Body of pancreas (tissue), 4 donors: Measurements from ENCODE around the gene ZBTB16. TPM values are rescaled to one million over a fixed set of nuclear protein-coding genes. Genes with fewer than 3 reads are reported as not detected.
A peak's percentile ranks its signal among the peaks of the same experiment; 100 is the strongest.

ENCODE experiments used
- ATAC-seq: fragments of 150-250 bp; one replicate; pipeline ENCODE4 v1.9.1; 2016
- DNase-seq, 4 donors: peaks; one replicate each; pipeline ENCODE4 v3.0.0-alpha.2; 2019
- H3K27ac ChIP-seq, 4 donors: fragments of 200-600 bp; sonication (generic); 1 replicate in 3 of 4; 2 replicates in 1 of 4; pipeline versions ENCODE4 v1.5.1 to v1.6.1; 2016 to 2019; ENCODE audit warnings: mild to moderate bottlenecking in 1 of 4, mixed read lengths in 1 of 4, moderate library complexity in 1 of 4
- H3K27me3 ChIP-seq, 2 donors: fragments of 200-600 bp; sonication (generic); one replicate each; pipeline ENCODE4 v1.6.0; 2016; ENCODE audit warnings: mild to moderate bottlenecking in 1 of 2
- H3K36me3 ChIP-seq, 2 donors: fragments of 200-600 bp; sonication (generic); replicated peaks in 1 of 2; 2 replicates each; pipeline ENCODE4 v1.5.1; 2016; ENCODE audit warnings: low read depth in 2 of 2; ENCODE audit not compliant: insufficient read depth in 1 of 2
- H3K4me1 ChIP-seq: fragments of 200-600 bp; sonication (generic); one replicate; pipeline ENCODE4 v1.6.0; 2016
- H3K4me3 ChIP-seq, 2 donors: fragments of 200-600 bp; sonication (generic); 1 replicate in 1 of 2; 2 replicates in 1 of 2; pipeline ENCODE4 v1.5.1; 2016 to 2019
- H3K9me3 ChIP-seq, 3 donors: fragments of 200-600 bp; sonication (generic); 1 replicate in 2 of 3; 2 replicates in 1 of 3; pipeline ENCODE4 v1.5.1; 2016
- CTCF ChIP-seq, 7 experiments: fragments of 450-650 bp in 4 of 7; fragments of 200-600 bp in 3 of 7; sonication (generic) in 3 of 7; IDR thresholded peaks; one replicate each; pipeline ENCODE4 v1.5.1; 2016 to 2019; ENCODE audit warnings: antibody characterized with exemption in 7 of 7
- POLR2A ChIP-seq, 3 donors: fragments of 450-650 bp; IDR thresholded peaks; one replicate each; pipeline ENCODE4 v1.6.1; 2016; ENCODE audit warnings: antibody characterized with exemption in 3 of 3, mild to moderate bottlenecking in 2 of 3
- WGBS, 2 donors: methylation state at CpG; one replicate each; pipeline ENCODE4 v1.1.5; 2017; 5-methylcytosine and 5-hydroxymethylcytosine counted together
- intact Hi-C: fragments of 100-400 bp; cut with DNase I; formaldehyde crosslinking; loops from one replicate; pipeline ENCODE4 v1.15.1; 2023
- total RNA-seq, 2 donors: library from RNA; depleted of rRNA; stranded (reverse); fragments of >200 nt; gene quantifications; one replicate each; pipeline ENCODE4 v1.1.0, GENCODE V29; 2016

The ZBTB16 gene
- total RNA-seq, 2 donors from 2014 or later: 96.5 to 150 TPM

DNA sequence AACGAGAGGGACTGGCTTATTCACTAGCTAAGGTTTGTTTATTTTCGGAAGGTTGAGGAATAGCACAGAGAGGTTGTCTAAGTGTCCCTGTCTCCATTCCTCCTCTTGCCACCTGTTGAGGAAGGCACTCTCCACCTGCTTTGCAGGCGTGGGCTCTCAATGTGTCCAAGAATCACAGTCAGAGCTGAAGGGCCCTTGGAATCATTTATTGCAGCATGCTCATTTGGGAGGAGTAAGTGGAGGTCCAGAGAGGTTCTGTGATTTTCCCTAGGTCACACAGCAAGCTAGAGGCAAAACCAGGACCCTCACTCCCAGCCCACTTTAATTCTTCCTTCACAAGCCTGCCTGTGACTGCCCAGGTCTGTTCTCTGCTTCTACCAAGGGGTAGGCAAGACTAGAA is 21.3 kb downstream of the ZBTB16 start:
- TF ChIP-seq POLR2A (IDR thresholded peaks at IDR 0.05): no peak
- no peak for TF ChIP-seq CTCF (IDR thresholded peaks at IDR 0.05)
- DNase-seq (peak in 1 of 4 donors; percentile 3), ATAC-seq (no peak)
- H3K4me3 ChIP-seq: no peak overlapping the region
- H3K9me3 ChIP-seq: no peaks in the 10 kb centered on the region
- H3K27me3 ChIP-seq: no peaks in the 10 kb centered on the region
- WGBS, 2 donors: 33 to 51% methylated on average over 3 of the region's 3 CpGs
- H3K4me1 ChIP-seq: peaks cover 100% of the 10 kb centered on the region
- H3K27ac ChIP-seq: peak overlapping the region; percentile 74 to 89 (median 84)
- intact Hi-C loops: no loop called here
- H3K36me3 ChIP-seq: no peaks in the 10 kb centered on the region

- H3K4me3 ChIP-seq: no peak overlapping the region
- 72 to 74% methylated on average over 9 of the region's 9 CpGs for WGBS, 2 donors
- H3K27ac ChIP-seq: peak overlapping the region; percentile 82 to 98 (median 88)
- H3K27me3 ChIP-seq: no peaks in the 10 kb centered on the region
- intact Hi-C loops: no loop called here
- H3K36me3 ChIP-seq: no peaks in the 10 kb centered on the region
- peaks cover 100% of the 10 kb centered on the region for H3K4me1 ChIP-seq
- DNase-seq (no peak), ATAC-seq (no peak)
- H3K9me3 ChIP-seq: no peaks in the 10 kb centered on the region
- TF ChIP-seq CTCF (IDR thresholded peaks at IDR 0.05) (no peak), POLR2A (IDR thresholded peaks at IDR 0.05) (no peak)
Observed at GRCh38 chr11:114081641-114082414, 22.3 kb downstream of the ZBTB16 start.

DNA sequence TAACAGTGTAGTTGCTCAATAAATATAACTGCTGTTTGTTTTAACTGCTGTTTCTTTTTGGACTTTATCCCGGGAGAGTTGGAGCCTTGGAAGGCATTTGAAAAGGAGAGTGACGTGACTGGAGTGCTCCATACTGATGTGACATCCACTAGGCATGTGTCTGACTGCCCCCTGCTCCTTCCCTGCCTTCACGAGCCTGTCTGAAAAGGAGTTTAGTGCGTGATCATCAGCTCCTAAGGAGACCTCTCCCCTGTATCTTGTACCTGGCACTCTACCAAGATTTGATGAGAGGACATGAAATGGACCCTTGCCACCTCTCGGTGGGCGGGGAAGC is 22.9 kb downstream of the ZBTB16 start:
- 47 to 52% methylated on average over 6 of the region's 6 CpGs for WGBS, 2 donors
- Histone ChIP-seq H3K27me3 (no peaks in the 10 kb centered on the region), H3K27ac (peak overlapping the region; percentile 82 to 98 (median 88)), H3K4me1 (peaks cover 100% of the 10 kb centered on the region), H3K4me3 (no peak overlapping the region), H3K36me3 (no peaks in the 10 kb centered on the region), H3K9me3 (no peaks in the 10 kb centered on the region)
- intact Hi-C loops: no loop called here
- TF ChIP-seq POLR2A (IDR thresholded peaks at IDR 0.05): no peak
- no peak for TF ChIP-seq CTCF (IDR thresholded peaks at IDR 0.05)
- DNase-seq (peak in 3 of 4 donors; percentile 20 to 51 (median 43)), ATAC-seq (peak; percentile 18)

DNA sequence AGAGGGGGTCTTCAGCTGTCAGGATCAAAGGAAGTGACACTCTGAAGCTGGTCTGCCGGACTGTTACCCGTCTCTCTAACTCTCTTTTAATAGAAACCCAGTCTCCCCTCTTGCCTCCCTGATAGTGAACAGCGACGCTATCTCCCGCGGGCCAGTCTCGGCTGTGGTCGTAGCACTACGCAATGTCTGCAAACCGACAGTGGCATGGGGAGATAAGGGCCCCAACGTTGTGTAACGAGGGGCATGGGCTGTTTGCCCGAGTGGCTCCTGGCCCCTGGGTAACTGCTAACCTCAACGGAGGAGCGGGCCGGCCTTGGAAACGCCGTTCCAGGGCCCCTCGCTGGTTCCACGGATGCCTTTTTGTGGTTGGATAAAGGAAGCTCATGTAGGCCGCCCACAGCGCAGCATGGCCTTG is 23.3 kb downstream of the ZBTB16 start:
- no peak overlapping the region for H3K4me3 ChIP-seq
- H3K4me1 ChIP-seq: peaks cover 100% of the 10 kb centered on the region
- no peaks in the 10 kb centered on the region for H3K9me3 ChIP-seq
- no peaks in the 10 kb centered on the region for H3K36me3 ChIP-seq
- no peaks in the 10 kb centered on the region for H3K27me3 ChIP-seq
- 23 to 55% methylated on average over 21 to 22 of the region's 22 CpGs for WGBS, 2 donors
- H3K27ac ChIP-seq: peak overlapping the region; percentile 82 to 98 (median 88)
- intact Hi-C loops: no loop called here
- DNase-seq: peak; percentile 56 to 74 (median 66)
- no peak for TF ChIP-seq CTCF (IDR thresholded peaks at IDR 0.05)
- TF ChIP-seq POLR2A (IDR thresholded peaks at IDR 0.05): peak in 1 of 3 donors; percentile 15
- ATAC-seq: peak; percentile 12
